Measurements from ENCODE around the gene BAMBI.

The BAMBI gene

DNA sequence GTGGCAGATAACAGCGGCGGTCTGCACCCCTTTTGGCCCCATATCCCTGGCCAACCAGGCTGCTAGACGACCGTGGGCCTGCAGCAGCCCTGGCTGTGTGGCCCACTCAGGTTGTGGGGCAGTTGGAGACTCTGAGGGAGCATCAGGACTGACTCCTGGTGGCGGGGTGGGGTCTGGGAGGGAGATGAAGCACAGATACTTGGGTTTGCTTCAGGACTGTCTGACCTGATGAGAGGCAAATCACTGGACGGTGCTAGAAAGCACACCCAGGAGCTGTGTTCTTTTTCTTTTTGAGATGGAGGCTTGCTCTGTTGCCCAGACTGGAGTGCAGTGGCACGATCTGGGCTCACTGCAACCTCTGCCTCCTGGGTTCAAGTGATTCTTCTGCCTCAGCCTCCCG lies 28.2 kb downstream of the BAMBI start:
- no peak for DNase-seq (ENCODE audit: low read depth)

GRCh38 chr10:28709001-28709710 lies 31.8 kb downstream of the BAMBI start:
- no peak for DNase-seq (ENCODE audit: low read depth)

DNA sequence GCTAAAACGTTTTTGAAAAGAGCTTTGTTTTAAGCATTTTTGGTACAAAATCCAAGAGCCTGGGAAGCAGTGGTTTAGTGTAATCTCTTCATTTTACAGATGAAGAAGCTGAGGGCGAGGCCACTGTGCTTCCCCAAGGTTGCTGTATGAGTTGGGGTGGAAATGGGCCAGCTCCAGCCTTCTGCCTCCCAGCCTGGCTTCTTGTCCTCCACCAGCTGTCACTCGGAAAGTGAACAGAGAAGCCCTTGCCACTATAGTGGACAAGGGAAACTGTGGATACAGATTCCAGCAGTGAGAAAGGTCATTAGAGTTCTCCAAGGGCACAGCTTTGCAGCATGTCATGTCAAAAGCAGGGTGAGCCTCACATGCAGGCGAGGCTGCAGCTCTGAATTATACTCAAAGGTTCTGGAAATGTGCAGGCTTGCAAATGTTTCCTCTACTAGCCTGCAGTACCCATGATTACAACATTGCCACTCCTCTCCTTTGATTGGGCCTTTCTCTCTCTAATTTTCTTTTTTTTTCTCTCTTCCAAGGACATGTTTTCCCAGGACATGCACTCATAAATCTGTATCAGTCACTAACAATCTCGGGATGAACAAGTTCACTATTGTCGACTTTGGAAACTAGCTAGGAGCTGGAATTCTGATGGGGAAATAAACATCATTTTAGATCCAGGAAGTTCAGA lies 33.0 kb downstream of the BAMBI start:
- DNase-seq (ENCODE audit: low read depth), result no peak

- DNase-seq (ENCODE audit: low read depth), result no peak
Measured at GRCh38 chr10:28711041-28711440, 33.7 kb downstream of the BAMBI start.

DNA sequence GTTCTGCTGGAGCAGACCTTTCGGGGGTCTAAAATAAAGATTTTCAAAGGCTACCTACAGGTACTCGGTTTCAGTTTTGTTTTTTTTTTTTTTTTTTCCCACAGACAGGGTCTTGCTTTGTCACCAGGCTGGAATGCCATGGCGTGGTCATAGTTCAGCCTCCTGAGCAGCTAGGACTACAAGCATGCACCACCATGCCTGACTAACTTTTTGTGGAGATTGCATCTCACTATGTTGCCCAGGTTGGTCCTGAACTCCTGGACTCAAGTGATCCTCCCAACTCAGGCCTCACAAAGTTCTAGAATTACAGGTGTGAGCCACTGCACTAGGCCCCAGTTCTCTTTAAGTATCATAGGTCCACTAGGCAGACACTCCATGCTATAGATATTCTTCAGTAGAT lies 34.5 kb downstream of the BAMBI start:
- no peak for DNase-seq (ENCODE audit: low read depth)

DNA sequence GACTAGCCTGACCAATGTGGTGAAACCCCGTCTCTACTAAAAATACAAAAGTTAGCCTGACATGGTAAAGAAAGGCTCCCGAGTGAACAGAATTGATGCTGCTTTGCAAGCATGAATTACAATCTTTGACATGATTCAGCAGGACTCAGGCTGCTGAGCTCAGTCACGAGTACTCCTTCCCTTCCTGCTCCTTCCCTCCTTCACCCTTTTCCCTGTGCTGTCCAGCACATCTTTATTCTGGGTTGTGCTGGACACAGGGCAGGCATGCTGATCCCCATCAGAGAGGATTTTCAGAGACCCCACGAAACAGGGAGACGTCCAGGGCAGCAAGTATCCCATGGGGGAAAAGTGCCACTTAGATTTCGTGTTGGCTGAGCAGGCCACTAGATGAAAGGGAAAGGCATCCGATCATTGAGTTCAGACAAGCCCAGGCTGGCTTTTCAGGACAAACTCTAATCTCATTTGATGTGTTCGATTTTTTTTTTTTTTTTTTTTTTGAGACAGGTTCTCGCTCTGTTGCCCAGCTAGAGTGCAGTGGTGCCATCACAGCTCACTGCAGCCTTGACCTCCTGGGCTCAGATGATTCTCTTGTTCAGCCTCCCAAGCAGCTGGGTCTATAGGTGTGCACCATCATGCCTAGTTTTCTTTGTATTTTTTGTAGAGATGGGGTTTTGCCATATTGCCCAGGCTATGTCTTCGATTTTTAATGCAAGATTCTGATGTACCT lies 36.5 kb downstream of the BAMBI start:
- DNase-seq (ENCODE audit: low read depth), result no peak

DNA sequence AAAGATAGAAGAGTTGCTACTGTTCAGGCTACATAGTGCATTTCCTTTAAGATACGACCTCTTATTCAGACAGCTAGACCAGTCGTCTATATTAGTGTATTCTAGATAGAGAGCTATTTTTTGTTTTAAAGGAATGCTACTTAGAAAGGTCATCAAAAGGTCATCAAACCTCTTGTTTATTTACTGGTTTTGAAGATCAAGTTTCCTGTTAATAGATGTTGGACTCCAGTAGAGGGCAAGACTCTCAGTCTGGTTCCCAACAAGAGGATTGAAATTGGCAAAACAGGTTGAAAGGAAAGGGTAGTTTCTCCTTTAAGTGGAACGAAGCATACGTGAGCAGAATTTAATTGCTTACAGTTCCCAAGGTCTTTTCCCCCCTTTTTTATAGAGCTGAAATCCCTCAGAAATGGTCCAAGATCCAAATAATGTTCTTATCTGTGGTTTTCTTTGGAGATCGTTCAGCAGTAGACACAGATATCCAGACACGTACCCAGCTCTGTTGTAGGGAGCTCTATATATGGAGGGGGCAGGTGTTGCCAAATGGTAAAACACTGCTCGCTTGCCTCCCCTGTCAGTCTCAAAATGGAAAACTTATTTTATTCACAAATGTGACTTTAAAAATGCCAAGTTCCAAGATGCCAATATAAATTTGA lies 37.2 kb downstream of the BAMBI start:
- DNase-seq (ENCODE audit: low read depth), result no peak

GRCh38 chr10:28715246-28715645 lies 37.9 kb downstream of the BAMBI start:
- no peak for DNase-seq (ENCODE audit: low read depth)

- DNase-seq (ENCODE audit: low read depth), result no peak
Measured at GRCh38 chr10:28715757-28716156, 38.4 kb downstream of the BAMBI start.

DNA sequence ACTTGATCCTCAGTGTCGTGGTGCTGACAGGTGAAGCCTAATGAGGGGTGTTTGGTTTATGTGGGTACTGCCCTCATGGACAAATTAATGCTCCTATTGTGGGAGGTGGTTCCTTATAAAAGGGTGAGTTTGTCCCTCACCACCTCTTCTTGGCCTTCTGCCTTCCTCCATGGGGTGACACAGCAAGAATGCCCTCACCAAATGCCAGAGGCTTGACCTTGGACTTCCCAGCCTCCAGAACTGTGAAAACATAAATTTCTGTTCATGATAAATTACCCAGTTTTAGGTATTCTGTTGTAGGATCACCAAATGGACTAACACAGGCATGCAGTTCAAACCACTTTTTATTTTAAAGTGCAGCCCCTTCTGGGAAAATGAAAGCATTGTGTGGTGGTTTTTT lies 39.4 kb downstream of the BAMBI start:
- DNase-seq (ENCODE audit: low read depth), result no peak

- no peak for DNase-seq (ENCODE audit: low read depth)
Measured at GRCh38 chr10:28717656-28718201, 40.4 kb downstream of the BAMBI start.

DNA sequence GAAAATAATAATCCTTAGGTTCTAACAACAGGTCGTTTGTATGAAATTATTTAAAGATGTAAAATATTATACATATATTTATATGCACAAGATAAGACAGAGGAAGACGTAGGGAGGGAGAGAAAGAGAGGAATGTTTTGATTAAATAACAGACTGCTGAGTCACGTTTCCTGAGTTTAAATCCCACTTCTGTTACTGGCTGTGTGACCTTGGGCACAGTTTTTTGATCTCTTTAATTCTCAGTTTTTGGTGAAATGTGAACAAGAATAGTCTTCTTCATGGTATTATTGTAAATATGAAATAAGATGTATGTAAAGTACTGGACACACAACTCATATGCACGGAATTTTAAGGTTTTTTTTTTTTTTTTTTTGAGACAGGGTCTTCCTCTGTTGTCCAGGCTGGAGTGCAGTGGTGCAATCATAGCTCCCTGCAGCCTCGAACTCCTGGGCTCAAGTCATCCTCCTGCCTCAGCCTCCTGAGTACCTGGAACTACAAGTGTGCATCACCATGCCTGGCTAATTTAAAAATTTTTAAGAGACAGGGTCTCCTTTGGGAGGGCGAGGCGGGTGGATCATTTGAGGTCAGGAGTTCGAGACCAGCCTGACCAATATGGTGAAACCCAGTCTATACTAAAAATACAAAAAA lies 42.6 kb downstream of the BAMBI start:
- DNase-seq (ENCODE audit: low read depth), result no peak

DNA sequence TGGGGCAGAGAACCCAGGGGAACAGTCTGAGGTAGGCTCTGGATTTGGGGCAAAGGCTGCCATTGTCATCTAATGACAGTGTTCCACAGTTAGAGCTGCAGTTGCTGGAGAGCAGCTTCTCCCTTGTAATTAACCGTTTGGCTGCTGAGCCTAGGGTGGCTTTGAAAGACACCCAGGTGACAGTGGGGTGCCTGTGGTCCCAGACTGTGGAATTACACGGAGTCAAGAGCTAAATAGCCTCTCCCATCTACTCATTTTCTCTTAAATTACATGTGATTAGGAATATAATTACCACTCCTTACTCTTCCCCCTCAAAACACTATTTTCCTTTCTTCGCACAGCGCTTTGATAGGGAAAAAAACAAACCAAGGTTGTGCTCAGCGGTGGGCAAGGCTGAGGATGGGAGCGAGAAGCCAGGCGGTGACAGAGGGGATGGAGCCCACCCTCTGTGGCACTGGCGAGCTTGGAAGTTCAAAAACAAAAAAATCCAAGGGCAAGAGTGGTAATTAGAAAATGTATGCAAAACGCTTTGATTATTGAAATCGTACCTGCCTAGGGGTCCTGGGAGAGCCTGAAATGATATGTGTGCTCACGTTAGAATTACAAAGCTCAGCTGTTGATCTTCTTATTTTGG lies 44.1 kb downstream of the BAMBI start:
- no peak for DNase-seq (ENCODE audit: low read depth)

- DNase-seq (ENCODE audit: low read depth), result no peak
Measured at GRCh38 chr10:28722065-28722803, 44.9 kb downstream of the BAMBI start.

DNA sequence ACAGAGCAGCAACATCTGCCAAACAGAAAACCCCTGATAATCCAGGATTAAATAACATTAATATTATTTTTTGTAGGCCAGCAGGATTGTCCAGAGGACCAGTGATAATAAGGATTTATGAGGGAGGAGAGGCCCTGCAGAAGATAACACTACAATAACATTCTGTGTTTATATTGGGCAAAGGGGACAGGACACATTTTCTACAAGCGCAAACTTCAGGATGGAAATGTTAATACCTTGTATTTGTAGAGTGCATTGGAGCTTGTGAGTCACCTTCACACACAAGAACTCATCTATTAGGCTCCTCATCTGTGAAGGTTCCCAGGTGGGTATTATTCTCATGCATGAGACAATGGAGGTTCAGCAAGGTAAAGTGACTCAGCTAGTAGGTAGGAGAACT lies 51.0 kb downstream of the BAMBI start:
- DNase-seq (ENCODE audit: low read depth), result no peak

DNA sequence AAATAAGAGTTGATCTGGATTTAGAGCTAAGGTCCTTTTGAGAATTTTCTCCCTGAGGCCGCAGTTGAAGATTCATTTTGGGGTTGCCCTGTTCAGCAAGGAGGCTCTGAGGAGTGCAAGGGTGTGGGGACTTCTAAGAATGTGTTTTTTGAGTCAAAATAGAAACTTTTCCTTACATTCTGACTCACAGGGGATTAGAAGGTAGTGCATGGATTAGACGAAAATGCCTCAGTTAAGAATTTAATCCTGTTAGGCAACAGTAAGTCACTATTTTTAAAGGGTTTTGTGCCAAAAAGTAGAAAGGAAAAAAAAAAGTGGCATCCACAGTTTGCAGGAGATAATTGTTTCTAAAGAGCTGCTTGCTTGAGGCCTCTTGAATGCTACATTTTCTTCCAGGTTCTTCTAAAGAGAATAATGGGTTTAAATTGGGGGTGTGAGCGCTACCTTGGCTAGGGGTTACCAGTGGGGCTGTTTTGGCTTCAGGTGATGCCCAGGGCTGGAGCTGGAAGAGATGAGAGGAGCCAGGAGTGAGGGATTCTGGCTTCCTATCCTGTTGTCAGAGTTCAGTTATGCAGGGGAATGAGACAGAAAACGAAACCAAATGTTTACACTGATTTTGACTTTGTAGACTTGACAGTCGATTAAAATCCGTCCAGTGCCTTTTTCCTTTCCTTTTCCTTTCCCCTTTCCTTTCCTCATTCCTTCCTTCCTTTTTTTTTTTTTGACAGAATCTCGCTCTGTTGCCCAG lies 52.9 kb downstream of the BAMBI start:
- no peak for DNase-seq (ENCODE audit: low read depth)

- DNase-seq (ENCODE audit: low read depth), result no peak
Measured at GRCh38 chr10:28732091-28732490, 54.8 kb downstream of the BAMBI start.
